Hepatocyte (in vitro differentiated cells): Measurements from ENCODE around the gene ATP6V1F. TPM values are rescaled to one million over a fixed set of nuclear protein-coding genes. Genes with fewer than 3 reads are reported as not detected.
A peak's percentile ranks its signal among the peaks of the same experiment; 100 is the strongest.

Experiments used
- DNase-seq: peaks from one replicate; pipeline ENCODE4 v3.0.0-alpha.2; 2016; ENCODE audit warnings: low spot score
- H2AFZ ChIP-seq: fragments of 200-600 bp; sonication (generic); 2 replicates; pipeline ENCODE4 v1.6.0; 2016; ENCODE audit warnings: antibody characterized with exemption, mild to moderate bottlenecking
- H3K27ac ChIP-seq: fragments of 200-600 bp; sonication (generic); 2 replicates; pipeline ENCODE4 v1.5.1; 2016; ENCODE audit warnings: mild to moderate bottlenecking
- H3K27me3 ChIP-seq: fragments of 200-600 bp; sonication (generic); 2 replicates; pipeline ENCODE4 v1.6.1; 2016
- H3K36me3 ChIP-seq: fragments of 200-600 bp; sonication (generic); replicated peaks from 2 replicates; pipeline ENCODE4 v1.5.1; 2016; ENCODE audit warnings: low read depth; ENCODE audit not compliant: insufficient read depth
- H3K4me1 ChIP-seq: fragments of 200-600 bp; sonication (generic); 2 replicates; pipeline ENCODE4 v1.5.1; 2016; ENCODE audit warnings: mild to moderate bottlenecking, moderate library complexity; ENCODE audit not compliant: insufficient read depth
- H3K4me2 ChIP-seq: fragments of 200-600 bp; sonication (generic); 2 replicates; pipeline ENCODE4 v1.6.0; 2016
- H3K4me3 ChIP-seq: fragments of 200-600 bp; sonication (generic); 2 replicates; pipeline ENCODE4 v1.5.1; 2016; ENCODE audit warnings: mild to moderate bottlenecking
- H3K79me2 ChIP-seq: fragments of 200-600 bp; sonication (generic); 2 replicates; pipeline ENCODE4 v1.6.0; 2017; ENCODE audit warnings: mild to moderate bottlenecking
- H3K9me2 ChIP-seq: fragments of 200-600 bp; sonication (generic); replicated peaks from 2 replicates; pipeline ENCODE4 v1.6.0; 2017; ENCODE audit warnings: mild to moderate bottlenecking; ENCODE audit not compliant: insufficient read depth
- H3K9me3 ChIP-seq: fragments of 200-600 bp; sonication (generic); 2 replicates; pipeline ENCODE4 v1.5.1; 2016; ENCODE audit warnings: low read depth, mild to moderate bottlenecking
- H4K20me1 ChIP-seq: fragments of 200-600 bp; sonication (generic); 2 replicates; pipeline ENCODE4 v1.6.0; 2016; ENCODE audit warnings: mild to moderate bottlenecking; ENCODE audit not compliant: insufficient read depth, poor library complexity, severe bottlenecking
- EZH2 ChIP-seq: fragments of 200-600 bp; sonication (generic); IDR thresholded peaks from 2 replicates; pipeline ENCODE4 v1.6.1; 2016; ENCODE audit warnings: antibody characterized with exemption, mild to moderate bottlenecking, borderline replicate concordance
- EZH2phosphoT487 ChIP-seq: fragments of 200-600 bp; sonication (generic); IDR thresholded peaks from one replicate; pipeline ENCODE4 v1.6.1; 2018; ENCODE audit warnings: antibody characterized with exemption, mild to moderate bottlenecking, low read depth, moderate library complexity; ENCODE audit not compliant: unreplicated experiment, severe bottlenecking
- WGBS: methylation state at CpG from one replicate; pipeline ENCODE4 v1.1.6; 2016; ENCODE audit warnings: low lambda C conversion rate; ENCODE audit errors: missing lambda C conversion rate; 5-methylcytosine and 5-hydroxymethylcytosine counted together
- polyA plus RNA-seq: library from polyadenylated mRNA; unstranded; fragments of >200 nt; fragmentation: Nextera tagmentation; extraction: Ambion mirVana; gene quantifications from 2 replicates; pipeline ENCODE4 v1.2.1, GENCODE V29; 2016
- total RNA-seq: library from RNA; depleted of rRNA; stranded (reverse); fragments of >200 nt; gene quantifications from 2 replicates; pipeline ENCODE4 v1.2.3, GENCODE V29; 2014
- TF ChIP-seq, protein P1 (sequence below): fragments of 200-600 bp; sonication (generic); IDR thresholded peaks from 2 replicates; pipeline ENCODE4 v1.5.1; 2016; ENCODE audit warnings: antibody characterized with exemption, mild to moderate bottlenecking; ENCODE audit not compliant: poor library complexity

The ATP6V1F gene
- total and polyA plus RNA-seq, 2 experiments from 2014 or later = 184 to 422 TPM

DNA sequence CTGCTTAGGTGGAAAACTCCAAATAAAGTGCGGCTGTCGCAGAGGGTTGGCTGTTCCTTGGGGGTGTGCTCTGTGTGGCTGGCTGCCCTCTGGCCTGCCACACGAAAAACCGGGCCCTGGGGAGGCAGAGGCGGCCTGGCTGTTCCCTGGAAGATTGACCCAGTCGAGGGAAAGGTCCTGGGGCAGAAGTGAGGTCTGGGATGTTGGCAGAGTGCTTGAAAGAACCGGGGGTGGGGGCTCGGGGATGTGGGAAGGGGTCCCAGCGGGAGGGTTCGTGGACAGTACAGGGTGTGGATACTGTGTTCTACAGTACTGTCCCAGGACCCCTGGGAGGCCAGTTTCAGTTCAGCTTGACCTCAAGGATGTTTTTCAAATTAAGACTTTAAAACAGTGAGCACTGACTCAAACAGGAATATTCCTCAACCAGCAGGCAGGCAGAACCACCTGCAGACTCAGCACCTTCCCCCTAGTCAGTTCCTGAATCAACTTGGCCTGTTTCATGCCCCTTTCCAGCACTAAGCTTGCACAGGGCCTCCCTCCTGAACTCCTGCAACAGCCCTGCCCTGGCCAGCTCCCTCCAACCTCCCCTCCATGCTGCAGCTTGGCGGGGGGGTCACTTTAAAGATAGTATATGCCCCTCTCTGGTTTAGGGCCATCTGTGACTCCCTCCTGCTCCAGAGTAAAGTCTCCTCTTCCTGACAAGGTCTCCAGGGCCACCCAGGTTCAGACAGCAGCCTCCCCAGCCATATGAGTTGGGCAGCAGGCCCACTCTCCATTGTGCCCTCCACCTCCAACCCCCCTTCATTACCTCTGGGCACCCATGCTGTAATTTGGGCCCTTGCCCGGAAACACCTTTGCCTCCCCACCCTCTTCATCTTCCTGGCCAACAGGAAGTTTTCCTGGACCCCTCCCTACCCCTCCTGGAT is 3.2 kb upstream of the ATP6V1F start:
- TF ChIP-seq, protein P1, sequence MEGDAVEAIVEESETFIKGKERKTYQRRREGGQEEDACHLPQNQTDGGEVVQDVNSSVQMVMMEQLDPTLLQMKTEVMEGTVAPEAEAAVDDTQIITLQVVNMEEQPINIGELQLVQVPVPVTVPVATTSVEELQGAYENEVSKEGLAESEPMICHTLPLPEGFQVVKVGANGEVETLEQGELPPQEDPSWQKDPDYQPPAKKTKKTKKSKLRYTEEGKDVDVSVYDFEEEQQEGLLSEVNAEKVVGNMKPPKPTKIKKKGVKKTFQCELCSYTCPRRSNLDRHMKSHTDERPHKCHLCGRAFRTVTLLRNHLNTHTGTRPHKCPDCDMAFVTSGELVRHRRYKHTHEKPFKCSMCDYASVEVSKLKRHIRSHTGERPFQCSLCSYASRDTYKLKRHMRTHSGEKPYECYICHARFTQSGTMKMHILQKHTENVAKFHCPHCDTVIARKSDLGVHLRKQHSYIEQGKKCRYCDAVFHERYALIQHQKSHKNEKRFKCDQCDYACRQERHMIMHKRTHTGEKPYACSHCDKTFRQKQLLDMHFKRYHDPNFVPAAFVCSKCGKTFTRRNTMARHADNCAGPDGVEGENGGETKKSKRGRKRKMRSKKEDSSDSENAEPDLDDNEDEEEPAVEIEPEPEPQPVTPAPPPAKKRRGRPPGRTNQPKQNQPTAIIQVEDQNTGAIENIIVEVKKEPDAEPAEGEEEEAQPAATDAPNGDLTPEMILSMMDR = no peak
- TF ChIP-seq EZH2phosphoT487 (no peak), EZH2 (no peak)
- Histone ChIP-seq H3K9me3 (no peaks in the 10 kb centered on the region), H3K4me2 (no peak overlapping the region), H2AFZ (no peak overlapping the region), H4K20me1 (peaks cover 9% of the 10 kb centered on the region), H3K79me2 (peaks cover 10% of the 10 kb centered on the region), H3K4me3 (no peak overlapping the region), H3K27ac (no peak overlapping the region), H3K9me2 (no peaks in the 10 kb centered on the region), H3K36me3 (no peaks in the 10 kb centered on the region), H3K4me1 (peaks cover 7% of the 10 kb centered on the region), H3K27me3 (no peaks in the 10 kb centered on the region)
- no peak for DNase-seq
- WGBS = 89% methylated on average over 12 of the region's 12 CpGs

DNA sequence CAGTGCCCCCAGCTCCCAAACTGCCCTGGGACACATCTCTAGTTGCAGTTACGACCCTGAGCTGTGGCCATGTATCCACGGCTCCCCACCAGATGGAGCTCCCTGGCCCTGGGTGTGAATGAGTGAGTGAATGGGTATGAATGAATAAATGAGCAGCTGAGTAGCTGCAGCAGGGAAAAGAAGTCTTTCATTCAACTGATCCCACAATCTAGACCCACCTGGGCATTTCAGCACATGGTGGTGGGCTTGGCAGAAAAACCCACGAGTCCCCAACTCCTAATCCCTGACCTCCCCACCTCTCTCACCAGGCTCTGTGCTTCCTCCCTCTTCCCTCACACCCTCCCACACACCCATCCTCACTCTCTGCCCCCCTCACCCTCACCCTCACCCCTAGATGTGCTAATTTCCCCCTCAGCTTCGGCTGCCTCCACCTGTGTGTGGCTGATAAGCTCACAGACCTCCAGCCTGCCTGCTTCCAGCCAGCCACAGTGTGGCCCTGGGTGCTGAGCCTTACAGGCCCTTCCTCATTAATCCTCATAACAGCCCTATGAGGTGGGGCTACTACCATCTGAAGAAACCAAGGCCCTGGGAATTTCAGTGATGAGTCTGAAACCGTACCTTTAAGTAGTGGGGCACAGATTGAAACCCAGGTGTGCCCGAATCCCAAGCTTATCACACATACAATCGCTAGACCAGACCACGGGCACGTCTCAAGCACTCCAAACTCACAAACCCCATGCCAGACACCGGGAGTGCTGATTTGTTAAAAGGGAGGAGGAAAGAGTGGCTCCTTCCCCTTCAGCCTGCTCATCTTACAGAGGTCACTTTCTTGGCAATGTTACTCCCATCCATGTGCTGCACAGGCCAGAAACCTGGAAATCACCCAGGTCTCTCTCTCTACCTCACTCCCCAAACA is 2.2 kb upstream of the ATP6V1F start:
- peaks cover 19% of the 10 kb centered on the region for H3K79me2 ChIP-seq
- H3K27ac ChIP-seq = no peak overlapping the region
- H4K20me1 ChIP-seq = peaks cover 18% of the 10 kb centered on the region
- H3K27me3 ChIP-seq = no peaks in the 10 kb centered on the region
- no peaks in the 10 kb centered on the region for H3K9me2 ChIP-seq
- WGBS = 66% methylated on average over 10 of the region's 10 CpGs
- no peak overlapping the region for H2AFZ ChIP-seq
- no peak overlapping the region for H3K4me3 ChIP-seq
- H3K36me3 ChIP-seq = no peaks in the 10 kb centered on the region
- TF ChIP-seq, protein P1 = no peak
- H3K4me2 ChIP-seq = no peak overlapping the region
- DNase-seq = no peak
- H3K4me1 ChIP-seq = peaks cover 7% of the 10 kb centered on the region
- no peaks in the 10 kb centered on the region for H3K9me3 ChIP-seq

- no peak for DNase-seq
- Histone ChIP-seq H3K36me3 (no peaks in the 10 kb centered on the region), H3K9me3 (no peaks in the 10 kb centered on the region), H3K9me2 (no peaks in the 10 kb centered on the region), H3K4me3 (no peak overlapping the region), H4K20me1 (peaks cover 32% of the 10 kb centered on the region), H2AFZ (peak overlapping the region; percentile 12), H3K27me3 (no peaks in the 10 kb centered on the region), H3K27ac (peak overlapping the region; percentile 0), H3K4me1 (peaks cover 7% of the 10 kb centered on the region), H3K4me2 (peak overlapping the region; percentile 62), H3K79me2 (peaks cover 25% of the 10 kb centered on the region)
- no peak for TF ChIP-seq EZH2phosphoT487
- TF ChIP-seq EZH2 = no peak
- TF ChIP-seq, protein P1 = no peak
- 74% methylated on average over 15 of the region's 15 CpGs for whole genome bisulfite sequencing
Measured at GRCh38 chr7:128861957-128862570, 592 bp upstream of the ATP6V1F start.
